Muscle of arm (tissue), 12 donors: ENCODE data around the gene CELF4. TPM values are rescaled to one million over a fixed set of nuclear protein-coding genes. Genes with fewer than 3 reads are reported as not detected.

ENCODE experiments used
- DNase-seq: peaks from one replicate; pipeline ENCODE4 v3.0.0-alpha.2; 2013
- polyA plus RNA-seq, 12 donors: library from polyadenylated mRNA; unstranded; fragments of 120-200 nt; gene quantifications; one replicate each; pipeline ENCODE4 v1.2.1, GENCODE V29; 2013; ENCODE audit not compliant: insufficient read length in 12 of 12

The CELF4 gene
- polyA plus RNA-seq, 12 donors: 0.53 to 9.5 (median 1.1) TPM; not detected in 1

DNA sequence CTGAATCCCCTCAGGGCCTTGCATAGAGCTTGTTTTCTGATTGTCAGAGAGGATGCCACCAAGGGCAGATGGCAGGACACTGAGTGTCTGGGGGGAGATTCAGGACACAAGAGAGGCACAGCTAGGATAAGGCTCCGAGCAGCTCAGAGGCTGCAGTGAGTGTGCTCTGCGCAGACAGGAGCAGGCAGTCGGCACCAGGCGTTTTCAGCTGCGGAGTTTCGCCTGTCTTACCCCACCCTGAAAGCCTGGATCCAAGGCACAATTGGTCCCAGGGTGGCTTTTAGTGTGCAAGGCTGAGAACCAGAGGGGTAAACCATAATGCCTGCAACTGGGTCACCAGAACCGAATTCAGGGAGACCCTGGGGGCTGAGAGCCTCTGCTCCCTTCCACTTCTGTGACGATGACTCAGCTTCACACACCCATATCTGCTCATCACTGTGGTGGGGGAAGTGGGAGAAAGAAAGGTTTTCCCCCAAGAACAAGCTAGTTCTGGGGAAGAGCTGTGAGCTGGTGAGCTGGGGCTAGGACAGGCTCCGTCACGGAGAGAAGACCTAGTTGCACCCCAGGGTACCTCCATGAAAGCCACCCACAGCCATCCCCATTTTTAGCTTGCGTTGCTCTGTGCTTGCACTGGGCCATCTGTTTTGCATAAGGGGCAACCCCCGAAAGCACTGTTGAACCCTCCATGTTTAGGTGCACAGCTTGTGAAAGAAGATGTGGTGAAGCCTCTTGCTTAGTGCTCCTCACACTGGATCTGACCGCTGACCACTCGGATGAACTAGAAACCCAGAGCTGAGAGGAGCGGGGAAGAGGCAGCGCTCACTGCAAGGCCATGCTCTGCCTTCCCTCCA, 173.7 kb downstream of the CELF4 start:
- DNase-seq: no peak

DNA sequence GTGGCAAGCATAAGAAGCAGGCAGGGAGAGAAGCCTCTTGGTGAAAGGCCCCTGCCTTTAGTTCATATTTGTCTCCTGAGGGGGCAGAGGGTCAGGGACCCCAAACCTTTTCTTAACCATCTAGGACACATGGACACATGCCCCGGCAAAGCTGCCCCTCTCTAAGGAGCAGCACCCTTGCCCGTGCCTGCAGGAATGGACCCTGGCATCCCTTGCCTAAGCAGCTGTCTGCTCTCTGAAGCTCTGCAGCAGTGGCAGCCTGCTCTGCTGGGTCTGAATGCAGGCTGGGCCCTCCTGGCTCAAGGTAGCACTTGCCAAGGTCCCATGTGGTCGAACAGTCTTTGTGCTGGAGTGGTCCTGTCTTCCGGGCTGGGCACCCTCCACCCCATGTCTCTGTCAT, 174.4 kb downstream of the CELF4 start:
- no peak for DNase-seq

DNA sequence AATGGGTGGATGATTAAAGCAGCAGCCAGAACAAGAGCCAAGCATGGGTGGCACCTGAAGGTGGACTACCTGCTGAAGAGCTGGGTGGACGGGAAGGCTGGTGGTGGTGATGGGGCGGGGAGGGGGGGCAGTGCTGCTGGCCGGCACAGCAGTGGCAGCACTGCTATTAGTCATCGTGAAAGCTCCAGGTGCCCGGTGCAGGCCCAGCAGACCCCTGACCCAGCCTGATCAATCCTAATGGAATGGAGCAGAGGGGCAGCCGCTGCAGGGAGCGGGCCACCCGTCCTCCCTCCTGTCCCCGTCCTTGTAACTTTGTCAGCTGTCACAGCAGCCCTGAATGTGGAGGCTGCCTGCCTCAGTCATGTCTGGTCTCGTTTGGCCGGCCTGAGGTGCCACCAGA, 174.9 kb downstream of the CELF4 start:
- no peak for DNase-seq

GRCh38 chr18:37389684-37390368, 175.8 kb downstream of the CELF4 start:
- DNase-seq: no peak

DNA sequence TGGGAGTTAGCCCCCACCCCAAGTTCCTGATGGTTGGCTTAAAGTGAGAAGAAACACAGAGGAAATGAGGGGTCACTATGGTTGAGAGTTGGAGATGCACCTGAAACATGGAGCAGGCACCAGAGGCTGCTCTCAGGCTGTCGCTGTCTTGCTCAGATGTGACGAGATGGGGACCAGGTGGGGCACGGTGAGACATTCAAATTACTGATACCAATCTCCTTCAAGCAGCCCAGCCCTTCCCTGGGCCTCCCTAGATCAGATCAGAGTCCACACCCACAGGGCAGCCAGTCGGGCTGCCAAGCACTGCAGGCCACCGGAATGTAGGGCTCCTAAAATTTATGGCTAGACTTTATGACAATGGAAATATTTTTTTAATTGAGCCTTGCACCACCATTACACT, 176.6 kb downstream of the CELF4 start:
- no peak for DNase-seq

DNA sequence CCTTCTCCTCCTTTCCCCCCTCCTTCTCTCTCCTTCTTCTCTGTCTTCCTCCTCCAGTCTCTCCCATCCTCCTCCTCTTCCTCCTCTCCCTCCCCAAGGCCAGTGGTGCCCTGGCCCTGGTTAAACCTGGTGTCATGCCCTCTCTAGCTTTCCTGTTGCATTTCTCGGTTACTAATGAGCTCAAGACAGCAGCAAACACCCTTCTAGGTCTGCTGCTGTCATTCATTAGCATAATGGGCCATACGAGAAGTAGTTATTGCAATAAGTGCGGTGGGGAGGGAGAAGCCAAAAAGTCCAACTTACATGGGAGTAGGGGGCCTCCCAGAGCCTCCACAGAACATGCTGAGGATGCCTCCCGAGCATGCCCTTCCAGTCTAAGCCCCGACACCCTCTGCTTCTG, 177.2 kb downstream of the CELF4 start:
- DNase-seq: no peak

DNA sequence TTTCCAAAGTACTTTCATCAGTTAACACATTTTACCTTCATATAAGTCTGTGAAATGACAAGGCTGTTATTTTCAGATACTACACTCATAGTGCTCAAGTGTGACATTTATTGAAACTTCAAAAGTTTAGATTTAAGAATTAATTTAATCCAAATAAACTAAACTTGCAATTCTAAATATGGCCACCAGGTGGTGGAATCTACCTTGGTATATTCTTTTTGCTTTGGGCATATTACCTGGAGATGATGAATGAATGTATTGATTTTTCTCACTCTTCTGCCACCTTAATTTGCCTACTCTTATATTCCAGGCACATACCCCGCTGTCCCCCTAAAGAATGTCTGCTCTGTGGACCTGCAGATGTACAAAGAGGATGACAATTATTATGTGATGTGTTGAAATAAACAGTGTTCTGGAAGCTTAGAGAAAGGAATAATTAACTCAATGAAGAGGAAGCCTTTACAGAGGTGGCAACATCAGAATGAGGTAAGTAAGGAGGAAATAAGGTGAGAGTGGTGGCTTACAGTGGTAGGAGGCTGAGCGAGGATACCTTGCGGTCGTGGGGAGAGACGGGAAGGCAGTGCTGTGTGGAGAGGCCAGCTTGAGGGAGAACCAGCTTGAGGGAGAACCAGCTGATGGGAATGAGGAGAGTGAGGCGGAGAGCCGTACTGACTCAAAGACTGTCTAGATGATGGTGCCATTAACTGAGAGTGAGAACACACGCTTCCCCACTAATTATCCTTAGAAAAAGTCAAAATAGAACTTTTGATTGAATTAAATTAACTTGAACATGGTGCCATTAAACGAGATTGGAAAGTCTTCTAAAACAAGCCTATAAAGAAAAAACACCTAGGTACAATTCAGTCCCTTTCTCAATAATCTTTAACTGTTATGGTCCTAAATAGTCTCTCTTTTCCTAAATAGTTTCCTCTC, 179.5 kb downstream of the CELF4 start:
- no peak for DNase-seq

- DNase-seq: no peak
These were observed 181.6 kb downstream of the CELF4 start for GRCh38 chr18:37383846-37384595.

- DNase-seq: no peak
These were observed 182.4 kb downstream of the CELF4 start for GRCh38 chr18:37383036-37383785.

DNA sequence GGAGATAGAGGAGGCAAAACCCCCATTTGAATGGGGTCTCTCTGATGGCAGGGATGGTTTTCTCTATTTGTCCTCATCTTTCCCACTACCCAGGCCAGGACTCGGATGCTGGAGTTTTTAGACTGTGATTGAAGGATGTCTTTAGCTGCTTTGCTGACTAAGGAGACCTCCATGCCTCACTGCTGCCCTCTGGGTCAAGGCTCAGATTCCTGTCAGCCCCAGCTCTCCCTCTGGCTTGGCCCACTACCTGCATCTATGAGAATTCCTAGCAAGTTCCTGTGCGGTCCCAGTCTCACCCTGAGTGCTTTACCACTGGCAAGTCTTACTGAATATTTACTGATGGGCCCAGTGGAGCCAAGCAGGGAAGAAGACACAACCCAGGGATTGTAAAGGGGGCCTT, 184.0 kb downstream of the CELF4 start:
- DNase-seq: no peak

- DNase-seq: no peak
These were observed 185.0 kb downstream of the CELF4 start for GRCh38 chr18:37380546-37381110.

DNA sequence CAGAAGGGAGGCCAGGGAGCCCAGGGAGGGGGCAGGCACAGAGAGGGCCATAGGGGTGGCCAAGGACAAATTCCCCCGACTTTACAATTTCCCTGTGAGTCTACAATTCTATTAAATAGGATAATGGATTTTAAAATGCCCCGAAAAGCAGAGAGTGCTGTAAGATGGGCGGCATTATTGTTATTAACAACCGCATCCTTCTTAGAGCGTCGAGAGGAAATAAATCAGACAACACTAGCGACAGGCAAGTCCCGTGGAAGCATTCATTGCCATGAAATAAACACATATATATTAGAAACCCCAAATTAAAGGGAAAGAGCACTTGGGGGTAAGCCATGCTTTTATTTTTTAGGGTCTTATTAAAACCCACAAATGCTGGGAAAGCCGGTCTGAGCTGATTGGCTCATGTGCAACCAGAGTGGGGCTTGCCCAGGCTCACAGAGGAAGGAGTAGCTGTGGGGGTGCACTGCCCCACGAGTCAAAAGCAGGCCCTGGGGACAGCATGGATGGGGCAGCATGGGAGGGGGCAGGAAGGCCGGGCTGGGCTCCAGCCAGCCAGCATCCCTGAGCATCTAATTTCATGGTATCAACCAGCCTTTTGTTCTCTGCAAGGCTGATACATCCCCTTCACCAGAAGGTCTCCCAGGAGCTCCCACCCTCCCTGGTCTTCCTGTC, 187.1 kb downstream of the CELF4 start:
- DNase-seq: no peak

DNA sequence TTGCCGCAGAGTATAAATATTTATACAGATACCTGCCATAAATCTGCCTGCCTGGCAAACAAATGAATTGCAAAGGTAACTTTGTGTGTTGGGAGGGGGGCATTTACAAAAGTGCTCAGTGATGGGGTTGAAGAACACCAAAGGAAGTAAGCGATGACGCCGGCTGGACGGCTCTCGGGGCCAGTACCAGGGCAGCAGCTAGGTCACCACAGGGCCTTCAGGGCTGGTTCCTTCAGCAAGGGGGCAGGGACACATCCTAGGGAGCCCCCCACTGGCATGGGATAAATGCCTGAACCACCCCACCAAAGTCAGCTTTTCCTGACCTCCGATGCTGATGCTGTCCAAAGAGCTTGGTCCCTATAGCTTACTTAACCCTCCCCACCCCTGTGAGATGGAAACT, 190.4 kb downstream of the CELF4 start:
- no peak for DNase-seq

GRCh38 chr18:37368110-37368954, 197.3 kb downstream of the CELF4 start:
- DNase-seq: no peak

- no peak for DNase-seq
These were observed 201.4 kb downstream of the CELF4 start for GRCh38 chr18:37364237-37364636.

DNA sequence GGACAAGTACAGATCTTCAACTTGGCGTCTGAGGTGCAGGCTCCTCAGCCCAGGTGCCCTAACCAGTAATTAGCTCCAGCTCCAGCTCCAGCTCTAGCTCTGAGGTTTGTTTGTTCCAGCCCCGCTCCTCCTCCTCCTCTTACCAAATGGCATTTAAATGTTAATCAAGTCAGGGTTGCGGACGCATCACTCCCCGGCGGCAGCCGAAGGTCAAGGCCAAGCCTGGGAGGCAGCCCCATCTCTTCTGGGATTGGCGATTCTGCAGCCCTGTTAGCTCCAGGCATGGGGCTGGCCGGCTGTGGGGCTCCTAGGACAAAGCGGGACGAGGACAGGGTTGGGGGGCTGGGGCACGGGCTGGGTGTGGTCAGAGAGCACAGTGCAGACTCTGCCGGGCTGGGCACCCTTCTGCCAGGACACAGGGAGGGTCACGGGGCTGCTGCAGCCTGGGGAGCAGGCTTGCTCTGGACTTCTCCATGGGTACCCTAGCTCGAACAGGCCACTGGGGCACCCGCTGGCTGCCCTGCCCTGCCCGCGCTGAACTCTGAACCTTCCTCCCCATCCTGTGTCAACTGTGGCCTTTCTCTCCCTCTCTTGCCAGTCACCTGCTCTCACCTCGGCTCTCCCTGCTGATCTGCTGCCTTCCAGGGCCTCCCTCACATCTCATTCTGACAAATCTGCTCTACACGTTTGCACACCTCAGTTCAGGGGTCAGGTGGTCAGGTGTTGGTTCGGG, 203.3 kb downstream of the CELF4 start:
- DNase-seq: no peak

DNA sequence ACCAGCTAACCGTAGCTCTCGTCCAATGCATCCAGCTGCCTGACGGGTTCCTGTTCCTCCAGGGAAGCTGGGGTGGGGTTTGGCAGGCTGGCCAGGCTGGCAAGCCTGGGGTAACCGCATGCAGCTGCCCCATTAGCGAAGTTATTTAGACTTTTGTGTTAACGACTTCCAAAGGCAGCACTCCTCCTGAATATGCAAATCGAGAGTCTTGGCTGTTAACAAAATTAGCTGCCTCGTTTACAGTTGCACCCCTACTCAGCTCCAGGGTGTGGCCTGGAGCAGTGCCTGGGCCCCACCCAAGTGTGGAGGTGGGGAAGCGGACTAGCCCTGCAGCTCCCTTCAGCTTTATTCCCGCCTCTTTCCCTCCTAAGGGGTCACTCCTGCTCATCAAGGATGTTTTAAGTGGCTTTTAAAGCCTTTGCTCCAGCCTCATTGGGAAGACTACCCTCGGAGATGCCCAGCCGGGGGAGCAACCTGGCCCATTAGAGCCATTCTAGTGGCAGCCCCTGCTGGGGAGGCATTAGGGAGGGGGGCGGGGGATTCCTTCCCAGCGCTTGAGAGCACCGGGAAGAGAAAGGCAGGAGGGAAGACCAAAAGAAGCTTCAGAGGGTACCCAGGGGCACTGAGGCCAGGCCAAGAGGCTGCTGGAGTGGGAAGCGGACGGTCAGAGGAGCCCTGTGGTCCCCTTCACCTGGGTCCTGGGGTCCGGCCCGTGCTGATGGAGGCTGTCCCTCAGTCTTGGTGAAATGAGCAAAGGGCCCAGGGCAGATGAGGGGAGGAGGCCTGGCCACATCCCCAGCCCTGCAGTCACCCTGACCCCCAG, 204.1 kb downstream of the CELF4 start:
- DNase-seq: no peak
